HL-60 (cell line): Measurements from ENCODE around the gene SYNRG.

Experiments used
- DNase-seq, 2 experiments: peaks; one replicate each; pipeline ENCODE4 v3.0.0-alpha.2; 2010 to 2020; ENCODE audit warnings: low read depth in 1 of 2, low spot score in 1 of 2
- H3K27ac ChIP-seq: fragments of 250-450 bp; sonication (Bioruptor Pico); replicated peaks from 2 replicates; pipeline ENCODE4 v1.5.1; 2020; ENCODE audit warnings: mild to moderate bottlenecking, moderate library complexity
- H3K27me3 ChIP-seq: fragments of 250-450 bp; sonication (Bioruptor Pico); 2 replicates; pipeline ENCODE4 v1.5.1; 2021; ENCODE audit warnings: mild to moderate bottlenecking, moderate library complexity; ENCODE audit not compliant: insufficient read depth, poor library complexity, severe bottlenecking
- H3K4me3 ChIP-seq: replicated peaks from 2 replicates; pipeline ENCODE4 v1.5.1; 2011; ENCODE audit warnings: mild to moderate bottlenecking, control low read depth, low read length; ENCODE audit not compliant: insufficient read depth
- CTCF ChIP-seq: IDR thresholded peaks from one replicate; pipeline ENCODE4 v1.5.1; 2011; ENCODE audit warnings: low read length, control low read depth, inconsistent platforms; ENCODE audit not compliant: insufficient read depth
- GABPA ChIP-seq: IDR thresholded peaks from 2 replicates; pipeline ENCODE4 v1.6.1; 2012; ENCODE audit warnings: low read depth
- POLR2AphosphoS5 ChIP-seq: IDR thresholded peaks from 2 replicates; pipeline ENCODE4 v1.6.1; 2012; ENCODE audit warnings: low read depth
- REST ChIP-seq: IDR thresholded peaks from 2 replicates; pipeline ENCODE4 v1.6.1; 2012; ENCODE audit warnings: low read depth; ENCODE audit not compliant: insufficient replicate concordance
- SPI1 ChIP-seq: IDR thresholded peaks from 2 replicates; pipeline ENCODE4 v1.6.1; 2012; ENCODE audit warnings: low read depth, mild to moderate bottlenecking, borderline replicate concordance

SYNRG gene

GRCh38 chr17:37490022-37490587, 119.1 kb downstream of the SYNRG start:
- H3K27ac ChIP-seq, result peak overlapping the region; percentile 62
- DNase-seq, result peak; percentile 36 to 59
- no peak for TF ChIP-seq CTCF
- no peak for TF ChIP-seq REST
- TF ChIP-seq POLR2AphosphoS5, result no peak
- no peak for TF ChIP-seq SPI1
- no peak for TF ChIP-seq GABPA

GRCh38 chr17:37489197-37490001, 119.8 kb downstream of the SYNRG start, which contains the start of gene DUSP14:
Gene DUSP14 (plus strand): TSS chr17:37489891. CDS start chr17:37512273, 22,382 bp downstream.
- TF ChIP-seq CTCF, result no peak
- TF ChIP-seq POLR2AphosphoS5, result 0 out of 2 replicates have a peak, but pooled peaks have one; percentile 49
- Histone ChIP-seq H3K27ac (peak within 1 kb of the TSS; percentile 74), H3K4me3 (peak within 1 kb of the TSS; percentile 78), H3K27me3 (no peaks in the 10 kb centered on the region)
- peak; percentile 51 to 66 for DNase-seq

More at GRCh38 chr17:37490022-37490587, 119.1 kb downstream of the SYNRG start:
- Histone ChIP-seq H3K4me3 (peak overlapping the region; percentile 48), H3K27me3 (no peaks in the 10 kb centered on the region)

- DNase-seq, result peak; percentile 44 to 51
- peak overlapping the region; percentile 74; the same call in 1 of the 2 replicates for H3K27ac ChIP-seq
Measured at GRCh38 chr17:37488607-37489196, 120.5 kb downstream of the SYNRG start.

More at GRCh38 chr17:37488607-37489196, 120.5 kb downstream of the SYNRG start:
- Histone ChIP-seq H3K4me3 (peak overlapping the region; percentile 78), H3K27me3 (no peaks in the 10 kb centered on the region)
- TF ChIP-seq GABPA (no peak), SPI1 (no peak), CTCF (no peak), POLR2AphosphoS5 (no peak), REST (no peak)
